GM18520 (cell line): Measurements from ENCODE around the gene ENKUR.
A peak's percentile ranks its signal among the peaks of the same experiment; 100 is the strongest.

Experiments used
- ATAC-seq: cut with Tn5 transposase; IDR thresholded peaks from one replicate; pipeline ENCODE4 v1.9.1; 2021; ENCODE audit not compliant: unreplicated experiment

Gene ENKUR

GRCh38 chr10:25015828-25016375 is at the start of gene ENKUR:
Gene ENKUR (minus strand): TSS chr10:25016158. CDS start chr10:25015936, 222 bp downstream.
- ATAC-seq, result peak; percentile 32

GRCh38 chr10:25064401-25064800 is 48.4 kb upstream of the ENKUR start:
- no peak for ATAC-seq

DNA sequence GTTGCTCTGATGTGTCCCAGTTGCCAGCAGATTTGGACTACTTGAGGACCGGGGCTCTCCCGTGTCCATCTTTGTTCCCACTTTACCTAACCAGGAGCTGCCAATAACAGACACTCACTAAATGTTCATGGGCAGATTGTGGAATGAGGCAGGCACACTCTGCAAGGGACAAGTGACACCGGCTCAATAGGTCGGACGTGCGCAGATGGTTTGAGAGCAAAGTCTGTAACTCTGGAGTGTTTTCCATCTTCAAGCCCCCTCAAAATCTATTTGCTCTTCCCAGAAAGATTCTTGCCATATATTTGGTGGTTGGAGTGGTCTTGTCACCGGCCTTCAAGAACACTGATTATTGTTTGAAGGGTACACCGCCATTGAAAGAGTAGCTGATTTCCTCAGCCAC is 47.7 kb upstream of the ENKUR start:
- no peak for ATAC-seq

- ATAC-seq, result no peak
Observed at GRCh38 chr10:25063157-25063556, 47.2 kb upstream of the ENKUR start.

DNA sequence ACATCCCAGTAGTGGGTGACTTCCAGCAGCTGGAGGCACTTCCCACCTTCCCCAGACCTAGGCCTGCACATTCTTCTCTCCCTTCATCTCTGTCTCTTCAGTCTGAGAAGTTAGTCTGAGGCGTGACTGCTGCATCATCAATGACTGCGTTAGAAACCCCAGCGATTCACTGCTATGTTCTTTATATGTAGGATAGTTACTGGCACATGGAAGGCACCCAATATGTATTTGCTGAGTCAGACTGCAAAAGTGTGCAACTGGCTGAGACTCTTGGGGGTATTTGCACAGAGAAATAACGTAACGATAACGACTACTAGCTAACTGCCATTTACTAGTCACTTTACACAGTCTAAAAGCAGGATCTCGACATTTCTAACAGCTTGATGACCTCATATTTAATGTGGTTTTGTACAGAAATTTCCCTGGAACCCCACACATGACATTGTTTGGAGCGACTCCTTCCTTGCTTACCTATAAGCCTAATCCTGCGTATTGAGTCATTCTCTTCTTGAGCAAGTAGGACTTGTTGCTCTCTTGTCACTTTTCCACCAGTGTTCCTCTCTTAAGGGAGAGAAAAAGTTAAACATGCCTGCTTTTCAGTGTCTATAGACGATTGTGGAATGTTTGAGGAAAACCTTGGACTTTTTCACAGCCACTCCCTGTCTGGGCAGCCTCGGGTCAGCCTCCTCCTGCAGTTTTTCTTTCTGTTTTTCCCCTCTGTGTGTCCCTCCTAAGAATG is 45.9 kb upstream of the ENKUR start:
- ATAC-seq, result no peak

- ATAC-seq, result no peak
Observed at GRCh38 chr10:25061125-25061524, 45.2 kb upstream of the ENKUR start.

DNA sequence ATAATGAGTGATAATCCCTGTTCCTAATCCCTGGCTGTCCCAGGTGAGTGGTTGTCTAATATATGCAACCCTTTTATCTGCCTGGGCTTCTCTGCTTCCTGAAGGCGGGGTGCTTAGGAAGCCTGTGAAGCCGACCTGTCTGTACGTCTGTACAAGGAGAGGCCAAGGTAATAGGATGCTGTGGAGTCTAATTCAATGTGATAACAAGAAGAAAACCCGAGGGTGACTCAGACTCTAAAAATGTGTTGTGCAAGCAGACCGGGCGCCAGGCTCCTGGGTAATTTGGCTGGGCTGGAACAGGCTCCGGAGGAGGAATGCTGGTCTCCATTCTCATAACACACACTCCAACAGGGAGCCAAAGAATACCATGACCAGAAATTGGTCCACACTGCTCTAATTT is 44.0 kb upstream of the ENKUR start:
- no peak for ATAC-seq

DNA sequence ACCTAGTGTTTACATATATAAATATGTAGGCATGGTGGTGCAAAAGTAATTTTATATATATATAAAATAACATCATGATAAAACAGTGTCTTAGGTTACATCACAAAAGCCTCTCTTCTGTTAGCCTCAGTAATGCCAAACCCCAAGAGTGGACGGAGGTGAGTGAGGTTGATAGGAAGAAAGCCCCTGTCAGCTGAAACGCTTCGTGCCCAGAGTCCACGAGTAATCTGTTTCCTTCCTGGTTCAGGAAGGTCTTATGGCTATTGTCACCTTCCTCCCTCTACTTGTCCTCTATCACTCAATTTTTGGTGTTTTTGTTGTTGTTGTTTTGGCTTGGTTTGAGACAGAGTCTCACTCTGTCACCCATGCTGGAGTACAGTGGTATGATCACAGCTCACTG is 41.9 kb upstream of the ENKUR start:
- ATAC-seq, result no peak

DNA sequence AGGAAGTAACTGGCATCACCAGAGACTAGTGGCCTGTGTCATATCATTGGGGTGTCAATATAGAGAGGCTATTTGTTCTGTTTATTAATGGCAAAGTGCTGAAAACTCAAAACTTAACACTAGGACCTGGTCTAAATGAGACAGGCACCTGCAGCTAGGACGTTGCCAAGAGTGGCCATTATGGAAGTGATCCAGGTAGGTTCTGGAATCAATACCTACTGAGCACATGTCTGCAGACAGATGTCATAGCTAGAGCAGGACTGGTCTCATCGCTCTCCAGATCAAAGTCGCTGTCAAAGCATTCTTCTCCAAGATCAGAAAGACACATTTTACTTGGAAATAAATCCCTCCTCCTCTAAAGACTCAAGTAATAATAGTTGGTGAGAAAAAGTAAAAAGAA is 40.8 kb upstream of the ENKUR start:
- ATAC-seq, result no peak

DNA sequence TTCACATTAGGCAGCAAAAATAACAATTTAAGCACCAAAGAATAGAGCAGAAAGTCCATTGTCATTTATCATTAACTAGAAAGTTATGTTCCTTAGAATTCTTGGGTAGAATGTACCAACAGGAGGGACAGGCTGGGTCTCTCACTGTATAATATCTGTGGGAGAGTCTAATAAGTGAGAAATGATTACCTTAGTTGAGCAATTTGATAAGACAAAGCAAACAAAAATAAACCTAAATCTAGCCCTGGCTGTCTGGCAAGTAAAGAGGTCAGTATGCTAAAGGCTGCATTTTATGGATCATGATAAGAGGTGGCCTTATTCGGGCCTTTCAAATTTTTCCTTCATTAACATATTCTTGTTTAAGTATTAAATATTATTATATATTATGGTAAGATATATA is 36.1 kb upstream of the ENKUR start:
- ATAC-seq, result no peak

DNA sequence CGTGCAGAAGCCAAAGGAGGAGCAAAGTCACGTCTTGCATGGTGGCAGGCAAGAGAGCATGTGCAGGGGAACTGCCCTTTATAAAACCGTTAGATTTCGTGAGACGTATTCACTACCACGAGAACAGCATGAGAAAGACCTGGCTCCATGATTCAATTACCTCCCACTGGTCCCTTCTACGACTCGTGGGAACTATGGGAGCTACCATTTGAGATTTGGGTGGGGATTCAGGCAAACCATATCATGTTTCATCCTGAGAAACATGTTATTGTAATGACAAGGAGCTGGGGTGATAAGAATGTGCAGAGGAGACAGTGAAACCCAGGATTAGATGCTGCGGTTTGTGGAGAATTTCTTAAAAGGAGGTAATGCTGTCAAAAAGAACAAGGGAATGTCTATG is 34.4 kb upstream of the ENKUR start:
- ATAC-seq, result no peak

- ATAC-seq, result no peak
Observed at GRCh38 chr10:25049966-25050365, 34.0 kb upstream of the ENKUR start.

DNA sequence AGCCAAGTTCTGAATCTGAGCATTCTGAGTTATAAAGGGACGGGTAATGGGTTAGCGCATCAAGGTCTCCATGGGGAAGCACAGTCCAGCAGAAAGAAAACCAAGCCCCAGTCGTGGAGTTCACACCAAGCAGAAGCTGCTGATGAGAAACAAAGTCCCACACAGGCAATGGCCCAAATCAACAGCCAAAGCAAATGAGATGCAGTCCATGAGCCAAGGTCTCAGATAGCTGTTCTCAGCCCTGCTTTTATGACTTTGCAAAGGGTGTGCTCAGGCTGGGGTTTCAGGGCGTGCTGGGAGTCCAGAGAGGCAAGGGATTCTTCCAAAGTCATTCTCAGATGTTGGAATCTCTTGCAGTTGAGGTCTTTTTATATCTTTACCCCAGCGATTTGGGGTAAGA is 32.5 kb upstream of the ENKUR start:
- no peak for ATAC-seq

DNA sequence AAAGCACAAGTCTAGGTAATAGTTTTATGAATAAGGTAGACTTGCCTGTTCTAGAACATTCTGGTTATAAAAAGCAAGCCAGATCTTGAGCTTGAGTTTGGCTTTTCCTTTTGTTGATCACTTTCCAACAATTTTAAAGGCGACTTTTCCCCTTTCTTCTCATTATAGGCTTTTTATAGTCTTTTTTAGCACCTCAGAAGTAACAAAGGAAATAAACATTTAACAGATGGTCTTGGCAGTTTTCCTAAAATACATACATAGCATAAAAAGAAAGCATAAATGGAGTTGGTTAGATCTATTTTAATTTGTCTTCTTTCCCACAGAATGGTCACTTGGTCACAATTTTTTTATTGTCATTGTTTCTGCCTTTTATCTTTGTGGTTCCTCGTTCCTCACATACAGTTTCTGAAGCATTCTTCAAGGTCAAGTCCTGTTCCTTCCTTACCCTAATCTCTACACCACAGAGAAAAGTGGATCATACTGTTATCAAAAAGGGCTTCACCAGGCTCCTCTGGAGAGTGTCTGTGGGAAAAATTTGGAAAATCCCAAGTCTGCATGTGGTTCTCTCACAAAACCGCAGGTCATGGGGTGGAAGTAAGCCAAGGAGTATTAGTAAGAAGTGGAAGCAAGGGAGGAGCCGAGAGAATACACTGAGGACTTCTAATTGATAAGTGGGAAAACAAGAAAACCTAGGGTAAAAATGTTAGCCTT is 31.8 kb upstream of the ENKUR start:
- ATAC-seq, result no peak

- no peak for ATAC-seq
Observed at GRCh38 chr10:25047088-25047487, 31.1 kb upstream of the ENKUR start.

DNA sequence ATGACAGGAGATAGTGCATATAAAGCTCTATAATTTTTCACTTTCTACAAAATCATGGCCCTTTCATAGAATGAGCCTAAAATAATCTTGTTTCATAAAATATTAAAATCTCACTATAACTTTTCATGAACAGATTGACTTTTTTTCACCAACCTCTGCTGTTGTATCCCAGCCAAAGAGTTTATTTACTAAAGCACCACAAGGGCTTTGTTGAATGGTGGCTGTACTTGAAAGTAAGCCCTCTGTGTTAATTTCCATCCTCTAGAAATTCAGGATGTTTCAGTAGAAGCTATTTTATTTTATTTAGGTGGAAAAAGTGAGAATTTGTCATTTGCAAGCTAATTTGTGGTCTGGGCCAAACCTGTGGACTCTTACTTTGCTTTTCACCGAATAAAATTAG is 30.7 kb upstream of the ENKUR start:
- no peak for ATAC-seq

- no peak for ATAC-seq
Observed at GRCh38 chr10:25039531-25039930, 23.6 kb upstream of the ENKUR start.

- ATAC-seq, result no peak
Observed at GRCh38 chr10:25038325-25038724, 22.4 kb upstream of the ENKUR start.

DNA sequence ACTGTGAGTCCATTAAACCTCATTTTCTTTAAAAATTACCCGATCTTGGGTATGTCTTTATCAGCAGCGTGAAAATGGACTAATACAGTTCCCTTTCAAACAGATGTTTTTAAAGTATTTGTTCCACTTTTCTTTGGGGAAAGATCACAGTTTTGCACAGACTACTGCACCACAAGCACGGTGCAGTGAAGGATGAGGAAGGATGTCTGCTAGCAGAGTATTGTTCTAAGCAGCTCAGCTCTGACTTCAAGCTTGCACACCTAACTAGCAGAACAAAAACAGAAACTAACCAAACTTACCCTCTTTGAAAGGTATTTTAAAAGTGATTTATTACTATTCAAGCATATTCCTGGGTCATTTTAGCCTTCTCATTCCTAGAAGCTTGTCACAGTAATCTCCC is 20.4 kb upstream of the ENKUR start:
- no peak for ATAC-seq

DNA sequence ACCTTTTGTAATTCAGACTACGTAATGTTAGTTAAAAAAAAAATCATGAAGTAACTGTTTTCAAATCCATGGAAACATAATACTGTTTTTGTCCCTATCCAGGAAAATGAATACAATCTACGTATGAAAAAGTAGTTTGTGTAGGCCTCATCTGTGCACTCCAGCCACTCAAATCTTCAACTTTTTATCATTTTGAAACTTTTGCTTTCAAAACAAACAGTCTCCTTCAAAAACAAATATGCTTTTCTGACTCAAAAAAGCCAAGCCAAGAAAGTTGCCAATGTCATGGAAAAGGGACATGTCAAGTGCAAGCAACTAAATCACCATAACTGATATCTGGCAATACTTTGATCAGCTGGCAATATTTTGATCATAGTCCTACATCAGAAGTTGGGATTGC is 13.6 kb upstream of the ENKUR start:
- ATAC-seq, result no peak

- no peak for ATAC-seq
Observed at GRCh38 chr10:25028711-25029110, 12.8 kb upstream of the ENKUR start.

GRCh38 chr10:25026463-25026862 is 10.5 kb upstream of the ENKUR start:
- no peak for ATAC-seq
